Osteocyte (in vitro differentiated cells): ENCODE results near the gene SERPINB6. TPM values are rescaled to one million over a fixed set of nuclear protein-coding genes. Genes with fewer than 3 reads are reported as not detected.
"Not testable (repeated sequence)": the region's sequence is repeated elsewhere in the genome, so short reads cannot be mapped to it uniquely, and the experiment has no call there.

Experiments
- DNase-seq: peaks from one replicate; pipeline ENCODE4 v3.0.0; 2021; ENCODE audit warnings: mixed read lengths; ENCODE audit not compliant: unreplicated experiment; ENCODE audit errors: extremely low spot score
- H3K27ac Mint-ChIP-seq: one replicate; pipeline ENCODE4 v1.8.0; 2021; ENCODE audit warnings: mild to moderate bottlenecking, mixed read lengths; ENCODE audit not compliant: unreplicated experiment
- H3K27me3 Mint-ChIP-seq: one replicate; pipeline ENCODE4 v1.8.0; 2021; ENCODE audit warnings: mixed read lengths; ENCODE audit not compliant: unreplicated experiment
- H3K36me3 Mint-ChIP-seq: one replicate; pipeline ENCODE4 v1.8.0; 2021; ENCODE audit warnings: mixed read lengths; ENCODE audit not compliant: unreplicated experiment
- H3K4me1 Mint-ChIP-seq: one replicate; pipeline ENCODE4 v1.8.0; 2021; ENCODE audit warnings: mixed read lengths; ENCODE audit not compliant: unreplicated experiment
- H3K4me3 Mint-ChIP-seq: one replicate; pipeline ENCODE4 v1.8.0; 2021; ENCODE audit warnings: mild to moderate bottlenecking, moderate library complexity, mixed read lengths; ENCODE audit not compliant: unreplicated experiment
- H3K9me3 Mint-ChIP-seq: one replicate; pipeline ENCODE4 v1.8.0; 2021; ENCODE audit warnings: mixed read lengths; ENCODE audit not compliant: unreplicated experiment
- CTCF ChIP-seq: fragments of 200-600 bp; sonication (generic); IDR thresholded peaks from 2 replicates; pipeline ENCODE4 v1.5.0; 2021; ENCODE audit warnings: antibody characterized with exemption, mild to moderate bottlenecking, moderate library complexity
- total RNA-seq: library from RNA; stranded (reverse); gene quantifications from 2 replicates; pipeline ENCODE4 v1.2.1, GENCODE V29; 2021

Gene SERPINB6
- total RNA-seq, 1 donor from 2014 or later = 93.1 TPM

- no peak overlapping the region for H3K27ac Mint-ChIP-seq
- H3K4me1 Mint-ChIP-seq = peaks cover under 1% of the 10 kb centered on the region
- TF ChIP-seq CTCF = no peak
Measured at GRCh38 chr6:2911171-2911570, 60.2 kb downstream of the SERPINB6 start.

DNA sequence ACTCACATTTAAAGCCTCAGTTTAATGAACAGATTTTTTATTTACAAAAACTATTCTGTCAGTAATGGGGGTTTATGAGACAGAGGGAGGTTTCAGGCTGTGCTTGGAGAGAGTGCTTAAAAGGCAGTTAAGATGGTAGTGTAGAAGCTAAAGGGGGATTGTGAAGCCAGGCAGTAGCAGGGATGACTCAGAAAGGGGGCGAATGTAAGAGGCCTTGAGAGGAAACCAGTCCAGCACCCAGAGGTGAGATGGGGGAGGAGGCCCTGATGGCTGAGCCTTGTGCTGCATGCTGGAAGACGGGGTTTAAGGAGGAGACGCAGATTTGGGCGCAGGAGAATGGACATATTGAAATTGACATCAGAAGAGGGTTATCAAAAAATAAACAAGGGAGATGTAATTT is 61.6 kb downstream of the SERPINB6 start:
- no peak overlapping the region for H3K27ac Mint-ChIP-seq
- peak; percentile 62 for DNase-seq
- H3K4me1 Mint-ChIP-seq = no peaks in the 10 kb centered on the region
- TF ChIP-seq CTCF = no peak
- H3K4me3 Mint-ChIP-seq = no peak overlapping the region
- H3K36me3 Mint-ChIP-seq = no peaks in the 10 kb centered on the region
- no peaks in the 10 kb centered on the region for H3K9me3 Mint-ChIP-seq
- H3K27me3 Mint-ChIP-seq = peaks cover 9% of the 10 kb centered on the region

More at GRCh38 chr6:2911171-2911570, 60.2 kb downstream of the SERPINB6 start:
- Mint-ChIP-seq H3K27me3 (peaks cover 9% of the 10 kb centered on the region), H3K4me3 (no peak overlapping the region), H3K36me3 (no peaks in the 10 kb centered on the region), H3K9me3 (no peaks in the 10 kb centered on the region)
- DNase-seq = peak; percentile 27

DNA sequence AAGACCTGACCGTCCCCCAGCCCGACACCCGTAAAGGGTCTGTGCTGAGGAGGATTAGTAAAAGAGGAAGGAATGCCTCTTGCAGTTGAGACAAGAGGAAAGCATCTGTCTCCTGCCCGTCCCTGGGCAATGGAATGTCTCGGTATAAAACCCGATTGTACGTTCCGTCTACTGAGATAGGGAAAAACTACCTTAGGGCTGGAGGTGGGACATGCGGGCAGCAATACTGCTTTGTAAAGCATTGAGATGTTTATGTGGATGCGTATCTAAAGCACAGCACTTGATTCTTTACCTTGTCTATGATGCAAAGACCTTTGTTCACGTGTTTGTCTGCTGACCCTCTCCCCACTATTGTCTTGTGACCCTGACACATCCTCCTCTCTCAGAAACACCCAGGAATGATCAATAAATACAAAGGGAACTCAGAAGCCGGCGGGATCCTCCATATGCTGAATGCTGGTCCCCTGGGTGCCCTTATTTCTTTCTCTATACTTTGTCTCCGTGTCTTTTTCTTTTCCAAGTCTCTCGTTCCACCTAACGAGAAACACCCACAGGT is 62.2 kb downstream of the SERPINB6 start:
- not testable (repeated sequence) for DNase-seq, H3K27me3 Mint-ChIP-seq, H3K36me3 Mint-ChIP-seq, H3K4me3 Mint-ChIP-seq, H3K9me3 Mint-ChIP-seq, H3K4me1 Mint-ChIP-seq, H3K27ac Mint-ChIP-seq

DNA sequence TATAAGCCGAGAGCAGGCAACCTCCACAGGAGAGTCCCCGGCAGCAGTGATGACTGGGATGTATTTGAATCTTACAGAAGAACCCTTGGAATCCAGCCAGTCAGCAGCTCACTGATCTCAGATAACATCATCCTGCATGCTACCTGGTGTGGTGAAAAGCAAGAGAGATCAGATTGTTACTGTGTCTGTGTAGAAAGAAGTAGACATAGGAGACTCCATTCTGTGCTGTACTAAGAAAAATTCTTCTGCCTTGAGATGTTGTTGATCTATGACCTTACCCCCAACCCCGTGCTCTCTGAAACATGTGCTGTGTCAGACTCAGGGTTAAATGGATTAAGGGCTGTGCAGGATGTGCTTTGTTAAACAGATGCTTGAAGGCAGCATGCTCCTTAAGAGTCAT is 62.9 kb downstream of the SERPINB6 start:
- H3K36me3 Mint-ChIP-seq, DNase-seq, H3K27ac Mint-ChIP-seq, H3K27me3 Mint-ChIP-seq, H3K9me3 Mint-ChIP-seq, H3K4me3 Mint-ChIP-seq, H3K4me1 Mint-ChIP-seq: not testable (repeated sequence)

DNA sequence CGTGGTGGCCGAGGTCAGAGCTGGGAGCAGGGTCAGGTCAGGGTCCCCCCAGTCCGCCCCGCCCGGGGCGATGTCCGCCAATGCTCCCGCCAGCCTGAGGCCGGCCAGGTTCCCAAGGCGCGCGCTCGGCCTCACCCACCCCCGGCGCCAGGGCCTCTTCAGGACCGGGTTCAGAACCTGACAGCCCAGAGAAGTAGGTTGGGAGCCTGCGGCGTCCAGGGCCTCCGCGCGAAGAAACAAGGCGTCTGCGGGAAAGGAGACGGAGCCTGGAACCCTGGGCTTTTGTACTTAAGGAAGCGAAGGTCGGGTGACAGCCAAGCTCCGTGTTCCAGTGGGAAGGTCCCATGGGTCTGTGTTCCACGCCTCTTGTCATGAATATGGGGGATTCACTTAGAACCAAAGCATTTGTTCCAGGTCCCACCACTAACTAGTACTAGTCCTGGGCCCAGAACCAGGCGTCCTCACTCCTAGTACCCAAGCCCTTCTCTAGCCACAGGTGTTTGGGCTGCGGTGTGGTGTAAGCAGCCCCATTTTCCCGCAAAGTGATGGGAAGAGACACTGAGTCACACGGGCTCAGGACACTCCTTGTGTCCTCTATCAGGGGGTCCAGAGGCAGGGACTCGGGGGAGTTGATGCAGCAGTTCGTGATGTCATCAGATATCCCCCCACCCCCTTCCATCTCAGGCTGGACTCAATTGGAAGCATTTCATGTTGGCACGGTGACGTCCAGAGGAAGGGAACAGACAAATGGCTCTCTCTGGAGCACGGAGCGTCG is 67.8 kb downstream of the SERPINB6 start:
- not testable (repeated sequence) for H3K36me3 Mint-ChIP-seq, DNase-seq, H3K4me1 Mint-ChIP-seq, H3K27ac Mint-ChIP-seq, H3K27me3 Mint-ChIP-seq, H3K9me3 Mint-ChIP-seq
- H3K4me3 Mint-ChIP-seq = peak overlapping the region; percentile 76

DNA sequence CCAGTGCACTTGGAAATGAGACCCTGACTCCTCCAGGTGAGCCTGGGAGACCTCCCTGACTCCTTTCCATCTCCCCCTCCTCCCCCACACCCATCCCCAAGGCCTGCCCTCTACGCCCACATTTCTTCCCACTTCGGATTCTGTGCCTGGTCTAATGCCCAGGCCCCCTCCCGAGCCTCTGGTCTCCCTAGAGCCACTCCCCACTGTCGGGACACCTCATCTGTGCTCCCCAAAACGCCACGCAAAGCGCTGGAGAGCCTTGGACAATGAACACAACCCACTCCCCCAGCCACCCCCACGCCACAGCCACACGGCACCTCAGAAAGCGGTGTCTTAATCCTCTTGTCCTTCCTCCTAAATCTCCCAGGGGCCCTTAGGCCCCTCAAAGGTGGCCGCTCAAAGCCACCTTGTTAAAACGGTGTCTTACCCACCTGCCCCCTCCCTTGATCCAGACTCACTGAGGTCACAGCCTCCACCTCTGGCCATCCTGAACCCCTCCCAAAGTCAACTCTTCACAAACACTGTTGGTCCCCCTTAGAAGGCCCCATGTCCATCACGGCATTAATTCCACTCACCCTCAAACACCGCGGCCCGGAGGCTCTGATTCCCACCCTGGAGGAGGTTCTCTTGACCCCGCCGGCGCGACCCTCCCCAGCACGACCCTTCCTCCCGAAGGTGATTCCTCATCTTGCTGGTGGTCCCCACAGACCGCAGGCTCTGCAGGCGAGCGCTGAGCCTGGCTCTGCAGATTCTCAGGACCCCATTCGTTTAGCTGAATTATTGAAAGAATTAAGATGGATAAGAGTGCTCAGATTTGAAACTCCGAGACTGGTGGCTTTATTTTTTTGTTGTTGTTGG is 69.5 kb downstream of the SERPINB6 start:
- not testable (repeated sequence) for H3K36me3 Mint-ChIP-seq, H3K27me3 Mint-ChIP-seq, H3K4me1 Mint-ChIP-seq, DNase-seq, H3K9me3 Mint-ChIP-seq
- H3K27ac Mint-ChIP-seq = peak overlapping the region; percentile 16
- peak overlapping the region; percentile 76 for H3K4me3 Mint-ChIP-seq
